Measurements from ENCODE around the gene FAM162A. TPM values are rescaled to one million over a fixed set of nuclear protein-coding genes. Genes with fewer than 3 reads are reported as not detected.
A peak's percentile ranks its signal among the peaks of the same experiment; 100 is the strongest.

FAM162A gene
- total RNA-seq, 2 donors from 2014 or later: 167 to 310 TPM

DNA sequence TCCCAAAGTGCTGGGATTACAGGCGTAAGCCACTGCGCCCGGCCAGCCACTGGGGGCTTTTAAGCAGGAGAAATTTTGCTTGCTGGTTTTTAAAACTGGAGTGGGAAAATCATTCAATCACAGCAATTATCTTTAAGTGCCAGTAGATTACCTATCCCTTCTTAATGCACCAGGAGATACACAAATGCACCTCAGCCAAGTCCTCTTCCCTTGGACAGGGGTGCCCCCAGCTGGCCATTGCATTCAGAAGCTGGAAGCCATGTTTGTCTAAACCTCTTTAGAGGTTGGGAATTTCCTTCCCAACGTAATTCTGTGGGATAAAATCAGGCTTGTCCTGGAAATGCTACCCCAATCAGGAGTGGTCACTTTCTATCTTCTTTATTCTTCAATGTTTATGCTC lies 27.6 kb upstream of the FAM162A start:
- peak; percentile 33 for TF ChIP-seq CTCF (IDR thresholded peaks at IDR 0.05)
- Histone ChIP-seq H3K27me3 (no peaks in the 10 kb centered on the region), H3K36me3 (no peaks in the 10 kb centered on the region), H3K4me1 (peaks cover 3% of the 10 kb centered on the region), H3K27ac (no peak overlapping the region), H3K4me3 (no peak overlapping the region), H3K9ac (ENCODE audit: low read depth in 2 of 2, low read length in 2 of 2) (no peak overlapping the region), H3K9me3 (no peaks in the 10 kb centered on the region)
- peak; percentile 79 for DNase-seq
- intact Hi-C loops (cut with DNase I): loop anchor here (2.0 to 10.0 kb wide), 2 partner anchors 50 to 252 kb away; no protein-coding TSS in a partner anchor

- no peaks in the 10 kb centered on the region for H3K9me3 ChIP-seq
- TF ChIP-seq CTCF (IDR thresholded peaks at IDR 0.05): no peak
- no peak overlapping the region for H3K9ac ChIP-seq (ENCODE audit: low read depth in 2 of 2, low read length in 2 of 2)
- H3K27me3 ChIP-seq: no peaks in the 10 kb centered on the region
- H3K4me3 ChIP-seq: no peak overlapping the region
- intact Hi-C loops (cut with DNase I): loop anchor here (2.0 to 10.0 kb wide), 2 partner anchors 51 to 253 kb away; no protein-coding TSS in a partner anchor
- H3K36me3 ChIP-seq: no peaks in the 10 kb centered on the region
- no peak overlapping the region for H3K27ac ChIP-seq
- no peak for DNase-seq
- H3K4me1 ChIP-seq: no peaks in the 10 kb centered on the region
Observed at GRCh38 chr3:122357828-122358702, 25.9 kb upstream of the FAM162A start.

GRCh38 chr3:122358703-122359032 lies 25.3 kb upstream of the FAM162A start:
- Histone ChIP-seq H3K9me3 (no peaks in the 10 kb centered on the region), H3K27me3 (no peaks in the 10 kb centered on the region), H3K4me1 (no peaks in the 10 kb centered on the region), H3K4me3 (no peak overlapping the region), H3K36me3 (no peaks in the 10 kb centered on the region), H3K9ac (ENCODE audit: low read depth in 2 of 2, low read length in 2 of 2) (no peak overlapping the region), H3K27ac (no peak overlapping the region)
- DNase-seq: no peak
- intact Hi-C loops (cut with DNase I): loop anchor here (10.0 kb wide), 1 partner anchor 254 kb away; no protein-coding TSS in a partner anchor
- TF ChIP-seq CTCF (IDR thresholded peaks at IDR 0.05): no peak

- Histone ChIP-seq H3K27ac (peak overlapping the region; percentile 81), H3K9me3 (no peaks in the 10 kb centered on the region), H3K36me3 (no peaks in the 10 kb centered on the region), H3K27me3 (no peaks in the 10 kb centered on the region), H3K4me1 (no peaks in the 10 kb centered on the region), H3K9ac (ENCODE audit: low read depth in 2 of 2, low read length in 2 of 2) (no peak overlapping the region), H3K4me3 (no peak overlapping the region)
- no peak for TF ChIP-seq CTCF (IDR thresholded peaks at IDR 0.05)
- intact Hi-C loops (cut with DNase I): no loop called here
- no peak for DNase-seq
Observed at GRCh38 chr3:122362026-122362425, 22.0 kb upstream of the FAM162A start.

DNA sequence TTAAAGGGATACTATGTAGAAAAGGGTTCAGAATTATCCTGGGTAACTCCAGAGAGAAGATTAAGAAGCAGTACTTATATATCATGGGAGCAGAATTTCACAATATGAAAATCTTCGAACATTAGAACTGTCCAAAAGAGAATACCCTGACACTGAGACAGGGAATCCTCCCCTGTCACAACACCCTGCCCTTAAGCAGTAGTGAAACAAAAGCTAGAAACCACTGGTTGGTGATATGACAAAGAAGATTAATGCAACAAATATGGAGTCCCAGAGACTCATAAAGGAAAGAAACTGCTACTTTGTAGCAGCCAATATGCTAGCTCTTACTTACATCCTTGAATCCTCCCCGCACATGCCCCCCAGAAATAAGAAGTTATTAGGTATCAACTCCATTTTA lies 19.5 kb upstream of the FAM162A start:
- Histone ChIP-seq H3K36me3 (no peaks in the 10 kb centered on the region), H3K4me1 (no peaks in the 10 kb centered on the region), H3K9me3 (no peaks in the 10 kb centered on the region), H3K9ac (ENCODE audit: low read depth in 2 of 2, low read length in 2 of 2) (peak overlapping the region in 1 of 2 donors; percentile 21), H3K27me3 (no peaks in the 10 kb centered on the region), H3K4me3 (no peak overlapping the region), H3K27ac (peak overlapping the region; percentile 73)
- no peak for TF ChIP-seq CTCF (IDR thresholded peaks at IDR 0.05)
- DNase-seq: no peak
- intact Hi-C loops (cut with DNase I): no loop called here

Measured in colonic mucosa (tissue), 4 donors.